Measurements from ENCODE around the gene TMEM231. TPM values are rescaled to one million over a fixed set of nuclear protein-coding genes. Genes with fewer than 3 reads are reported as not detected.

TMEM231 gene
- total RNA-seq (2021; fragmentation: NEBNext Ultra II Directional; extraction: Animal tissue kit (Norgen Biotek cat#: 25700)): 10 to 100 TPM in 3 of 6 experiments, 1 to 10 TPM in 3; 9.0 to 14.5 (median 10.0) TPM
- long read RNA-seq, full-length matches to known transcripts: 15 of 22 reads
- long read RNA-seq, partial matches to known transcripts: 1 of 22 reads
- long read RNA-seq, other reads (novel, unspliced or antisense): 6 of 22 reads

- Mint-ChIP-seq H3K27me3 (ENCODE audit: insufficient read depth) (peaks cover 11% of the 10 kb centered on the region), H3K27ac (peak within 1 kb of the TSS; percentile 98), H3K4me1 (ENCODE audit: low read depth) (peaks cover 26% of the 10 kb centered on the region), H3K9me3 (no peaks in the 10 kb centered on the region), H3K4me3 (peak within 1 kb of the TSS; percentile 99), H3K36me3 (ENCODE audit: low read depth) (no peaks in the 10 kb centered on the region)
- TF ChIP-seq CTCF (IDR thresholded peaks at IDR 0.05): no peak; the same call in 1 of the 2 replicates
- peak; percentile 90 for DNase-seq
These were observed at the start of gene TMEM231 for GRCh38 chr16:75555707-75556430. Gene TMEM231, minus strand, starts transcription at chr16:75556252. Its CDS starts 43 bp downstream, at chr16:75556209.

GRCh38 chr16:75603241-75603640, 47.2 kb upstream of the TMEM231 start:
- Mint-ChIP-seq H3K36me3 (ENCODE audit: low read depth) (peaks cover 41% of the 10 kb centered on the region), H3K4me3 (no peak overlapping the region), H3K27ac (no peak overlapping the region), H3K9me3 (no peaks in the 10 kb centered on the region; the same call in 1 of the 2 replicates), H3K4me1 (ENCODE audit: low read depth) (peaks cover 8% of the 10 kb centered on the region; the same call in 1 of the 2 replicates), H3K27me3 (ENCODE audit: insufficient read depth) (no peaks in the 10 kb centered on the region; the same call in 1 of the 2 replicates)
- DNase-seq: no peak
- TF ChIP-seq CTCF (IDR thresholded peaks at IDR 0.05): no peak

- peaks cover 48% of the 10 kb centered on the region for H3K36me3 Mint-ChIP-seq (ENCODE audit: low read depth)
- H3K4me1 Mint-ChIP-seq (ENCODE audit: low read depth): peaks cover 14% of the 10 kb centered on the region
- peak; percentile 6 for DNase-seq
- H3K27ac Mint-ChIP-seq: peak overlapping the region; percentile 70
- H3K4me3 Mint-ChIP-seq: no peak overlapping the region
- H3K9me3 Mint-ChIP-seq: no peaks in the 10 kb centered on the region; the same call in 1 of the 2 replicates
- H3K27me3 Mint-ChIP-seq (ENCODE audit: insufficient read depth): no peaks in the 10 kb centered on the region; the same call in 1 of the 2 replicates
- TF ChIP-seq CTCF (IDR thresholded peaks at IDR 0.05): no peak
These were observed 43.6 kb upstream of the TMEM231 start for GRCh38 chr16:75599452-75600277.

GRCh38 chr16:75593825-75594820, 38.1 kb upstream of the TMEM231 start:
- Mint-ChIP-seq H3K27ac (peak overlapping the region; percentile 92), H3K4me1 (ENCODE audit: low read depth) (peaks cover 29% of the 10 kb centered on the region), H3K9me3 (no peaks in the 10 kb centered on the region), H3K36me3 (ENCODE audit: low read depth) (peaks cover 17% of the 10 kb centered on the region), H3K27me3 (ENCODE audit: insufficient read depth) (no peaks in the 10 kb centered on the region), H3K4me3 (peak overlapping the region; percentile 54)
- TF ChIP-seq CTCF (IDR thresholded peaks at IDR 0.05): no peak
- DNase-seq: peak; percentile 50

Measured in HFFc6 (cell line).